Liver (tissue), 9 donors: ENCODE results near the gene ANKS3. TPM values are rescaled to one million over a fixed set of nuclear protein-coding genes. Genes with fewer than 3 reads are reported as not detected.

Experiments used
- DNase-seq: peaks from one replicate; pipeline ENCODE4 v3.0.0-alpha.2; 2017; ENCODE audit warnings: low spot score
- H3K27ac ChIP-seq, 2 donors: one replicate each; pipeline ENCODE4 v1.7.0; 2013; ENCODE audit warnings: inconsistent platforms in 2 of 2, low read length in 2 of 2, control low read depth in 1 of 2, low read depth in 1 of 2, mild to moderate bottlenecking in 1 of 2
- H3K27me3 ChIP-seq, 4 donors: one replicate each; pipeline versions ENCODE4 v1.6.1 to v1.7.0; 2013; ENCODE audit warnings: low read length in 3 of 4, inconsistent platforms in 1 of 4, mild to moderate bottlenecking in 1 of 4, moderate library complexity in 1 of 4; ENCODE audit not compliant: control insufficient read depth in 4 of 4, insufficient read depth in 4 of 4
- H3K36me3 ChIP-seq, 4 donors: one replicate each; pipeline versions ENCODE4 v1.6.1 to v1.7.0; 2013; ENCODE audit warnings: low read length in 3 of 4, mild to moderate bottlenecking in 3 of 4, low read depth in 1 of 4, moderate library complexity in 1 of 4; ENCODE audit not compliant: control insufficient read depth in 4 of 4, insufficient read depth in 3 of 4
- H3K4me1 ChIP-seq, 4 donors: one replicate each; pipeline versions ENCODE4 v1.6.1 to v1.7.0; 2013; ENCODE audit warnings: low read length in 3 of 4, mild to moderate bottlenecking in 3 of 4, moderate library complexity in 1 of 4; ENCODE audit not compliant: control insufficient read depth in 4 of 4, insufficient read depth in 4 of 4
- H3K4me3 ChIP-seq, 3 donors: one replicate each; pipeline versions ENCODE4 v1.6.1 to v1.7.0; 2013; ENCODE audit warnings: low read length in 3 of 3, control low read depth in 1 of 3, low read depth in 1 of 3, mild to moderate bottlenecking in 1 of 3
- H3K9ac ChIP-seq, 2 donors: one replicate each; pipeline ENCODE4 v1.7.0; 2013; ENCODE audit warnings: low read length in 2 of 2, mild to moderate bottlenecking in 2 of 2, moderate library complexity in 2 of 2, control low read depth in 1 of 2, low read depth in 1 of 2
- H3K9me3 ChIP-seq, 4 donors: one replicate each; pipeline versions ENCODE4 v1.6.1 to v1.7.0; 2013; ENCODE audit warnings: low read length in 3 of 4; ENCODE audit not compliant: control insufficient read depth in 4 of 4
- ATF3 ChIP-seq: IDR thresholded peaks from 2 replicates; pipeline ENCODE4 v1.6.1; 2016; ENCODE audit warnings: antibody characterized with exemption
- CTCF ChIP-seq: fragments of 150-350 bp; IDR thresholded peaks from 2 replicates; pipeline ENCODE4 v1.5.1; 2017; ENCODE audit warnings: improper control_type of control experiment, low read depth, low read length; ENCODE audit not compliant: missing input control
- EGR1 ChIP-seq, 2 donors: IDR thresholded peaks; 2 replicates each; pipeline ENCODE4 v1.6.1; 2016 to 2018; ENCODE audit warnings: antibody characterized with exemption in 2 of 2, low read depth in 2 of 2
- FOXA2 ChIP-seq: IDR thresholded peaks from 2 replicates; pipeline ENCODE4 v1.6.1; 2016; ENCODE audit warnings: antibody characterized with exemption
- GABPA ChIP-seq, 2 donors: IDR thresholded peaks in 1 of 2; conservative IDR thresholded peaks in 1 of 2; 2 replicates each; pipeline ENCODE4 v1.6.1; 2016; ENCODE audit warnings: antibody characterized with exemption in 2 of 2, mild to moderate bottlenecking in 1 of 2, moderate library complexity in 1 of 2
- HNF4A ChIP-seq, 2 donors: conservative IDR thresholded peaks; 2 replicates each; pipeline ENCODE4 v1.6.1; 2016; ENCODE audit warnings: antibody characterized with exemption in 2 of 2, mild to moderate bottlenecking in 2 of 2
- HNF4G ChIP-seq: IDR thresholded peaks from 2 replicates; pipeline ENCODE4 v1.6.1; 2016; ENCODE audit warnings: antibody characterized with exemption
- MAX ChIP-seq: IDR thresholded peaks from 2 replicates; pipeline ENCODE4 v1.6.1; 2016; ENCODE audit warnings: antibody characterized with exemption
- NR2F2 ChIP-seq: IDR thresholded peaks from 2 replicates; pipeline ENCODE4 v1.6.1; 2016; ENCODE audit warnings: antibody characterized with exemption
- RAD21 ChIP-seq, 2 donors: IDR thresholded peaks; 2 replicates each; pipeline ENCODE4 v1.6.1; 2016; ENCODE audit warnings: antibody characterized with exemption in 2 of 2, mild to moderate bottlenecking in 2 of 2
- REST ChIP-seq: IDR thresholded peaks from 2 replicates; pipeline ENCODE4 v1.6.1; 2016; ENCODE audit warnings: antibody characterized with exemption, mild to moderate bottlenecking
- RXRA ChIP-seq, 2 donors: IDR thresholded peaks; 2 replicates each; pipeline ENCODE4 v1.6.1; 2017 to 2018; ENCODE audit warnings: antibody characterized with exemption in 2 of 2, mild to moderate bottlenecking in 1 of 2
- SP1 ChIP-seq: IDR thresholded peaks from 2 replicates; pipeline ENCODE4 v1.6.1; 2018; ENCODE audit warnings: antibody characterized with exemption, mild to moderate bottlenecking
- TAF1 ChIP-seq: conservative IDR thresholded peaks from 2 replicates; pipeline ENCODE4 v1.6.1; 2016; ENCODE audit warnings: antibody characterized with exemption, mild to moderate bottlenecking
- YY1 ChIP-seq: IDR thresholded peaks from 2 replicates; pipeline ENCODE4 v1.6.1; 2016; ENCODE audit warnings: antibody characterized with exemption, mild to moderate bottlenecking
- WGBS: extraction: QIAGEN DNeasy Blood & Tissue Kit; methylation state at CpG from one replicate; pipeline ENCODE4 v1.1.7; 2013; 5-methylcytosine and 5-hydroxymethylcytosine counted together
- polyA plus RNA-seq, 2 donors: library from polyadenylated mRNA; stranded (reverse) in 1 of 2; unstranded in 1 of 2; fragments of 200-250 nt in 1 of 2; fragments of >200 nt in 1 of 2; fragmentation: Nextera tagmentation in 1 of 2; extraction: Ambion mirVana in 1 of 2; gene quantifications; one replicate each; pipeline versions ENCODE4 v1.2.1 to v1.2.3, GENCODE V29; 2013 to 2015
- total RNA-seq, 2 donors: library from RNA; depleted of rRNA; stranded (reverse); fragments of >200 nt; gene quantifications; one replicate each; pipeline ENCODE4 v1.2.3, GENCODE V29; 2014
- donor health status: healthy.
- donor health status: healthy.
- donor health status: healthy.
- donor health status: healthy.
- donor health status: healthy.

Gene ANKS3
- total and polyA plus RNA-seq, 4 donors, result 4.0 to 14.0 (median 4.7) TPM

- Histone ChIP-seq H3K4me1 (no peaks in the 10 kb centered on the region), H3K4me3 (no peak overlapping the region), H3K27me3 (no peaks in the 10 kb centered on the region), H3K9me3 (no peaks in the 10 kb centered on the region), H3K9ac (no peak overlapping the region), H3K36me3 (peaks cover 12 to 35% (median 16%) of the 10 kb centered on the region in 4 donors), H3K27ac (no peak overlapping the region)
- no peak for TF ChIP-seq SP1
- 92% methylated on average over 16 of the region's 16 CpGs for WGBS
- no peak for DNase-seq
Observed at GRCh38 chr16:4748682-4749411, 14.8 kb upstream of the ANKS3 start.

GRCh38 chr16:4747906-4748681 lies 14.0 kb upstream of the ANKS3 start:
- no peak for TF ChIP-seq HNF4A (conservative IDR thresholded peaks at IDR 0.05)
- TF ChIP-seq ATF3, result no peak
- no peak for TF ChIP-seq CTCF
- no peak for TF ChIP-seq RAD21 (IDR thresholded peaks at IDR 0.05)
- TF ChIP-seq YY1, result no peak
- TF ChIP-seq HNF4G, result no peak
- no peak for TF ChIP-seq GABPA (IDR thresholded peaks at IDR 0.05 in 1 of 2, conservative IDR thresholded peaks at IDR 0.05 in 1 of 2)
- no peak for TF ChIP-seq SP1
- no peak for TF ChIP-seq FOXA2
- no peak for TF ChIP-seq TAF1
- no peak for TF ChIP-seq NR2F2
- Histone ChIP-seq H3K4me3 (no peak overlapping the region), H3K4me1 (peaks cover 0 to 5% (median 3%) of the 10 kb centered on the region in 4 donors), H3K9me3 (no peaks in the 10 kb centered on the region), H3K27ac (no peak overlapping the region), H3K9ac (no peak overlapping the region), H3K36me3 (peaks cover 12 to 29% (median 14%) of the 10 kb centered on the region in 4 donors), H3K27me3 (no peaks in the 10 kb centered on the region)
- DNase-seq, result no peak
- 81% methylated on average over 14 of the region's 14 CpGs for WGBS

GRCh38 chr16:4746991-4747574 lies 13.0 kb upstream of the ANKS3 start:
- Histone ChIP-seq H3K9me3 (no peaks in the 10 kb centered on the region), H3K27me3 (no peaks in the 10 kb centered on the region), H3K4me3 (no peak overlapping the region), H3K4me1 (peaks cover 0 to 6% (median 3%) of the 10 kb centered on the region in 4 donors), H3K36me3 (peaks cover 8 to 19% (median 9%) of the 10 kb centered on the region in 4 donors), H3K9ac (no peak overlapping the region), H3K27ac (no peak overlapping the region)
- no peak for DNase-seq
- TF ChIP-seq FOXA2, result no peak
- no peak for TF ChIP-seq GABPA (IDR thresholded peaks at IDR 0.05 in 1 of 2, conservative IDR thresholded peaks at IDR 0.05 in 1 of 2)
- TF ChIP-seq RXRA (IDR thresholded peaks at IDR 0.05), result no peak
- TF ChIP-seq MAX, result no peak
- TF ChIP-seq YY1, result no peak
- TF ChIP-seq SP1, result no peak
- no peak for TF ChIP-seq EGR1 (IDR thresholded peaks at IDR 0.05; ENCODE audit: low read depth in 2 of 2)
- no peak for TF ChIP-seq HNF4A (conservative IDR thresholded peaks at IDR 0.05)
- no peak for TF ChIP-seq REST
- no peak for TF ChIP-seq NR2F2
- TF ChIP-seq HNF4G, result no peak
- TF ChIP-seq TAF1, result no peak
- 72% methylated on average over 15 of the region's 15 CpGs for WGBS
